ENCODE results near the gene ELOVL7. TPM values are rescaled to one million over a fixed set of nuclear protein-coding genes. Genes with fewer than 3 reads are reported as not detected.

The ELOVL7 gene
- total RNA-seq, 1 experiment from 2014 or later, result 20.0 TPM

DNA sequence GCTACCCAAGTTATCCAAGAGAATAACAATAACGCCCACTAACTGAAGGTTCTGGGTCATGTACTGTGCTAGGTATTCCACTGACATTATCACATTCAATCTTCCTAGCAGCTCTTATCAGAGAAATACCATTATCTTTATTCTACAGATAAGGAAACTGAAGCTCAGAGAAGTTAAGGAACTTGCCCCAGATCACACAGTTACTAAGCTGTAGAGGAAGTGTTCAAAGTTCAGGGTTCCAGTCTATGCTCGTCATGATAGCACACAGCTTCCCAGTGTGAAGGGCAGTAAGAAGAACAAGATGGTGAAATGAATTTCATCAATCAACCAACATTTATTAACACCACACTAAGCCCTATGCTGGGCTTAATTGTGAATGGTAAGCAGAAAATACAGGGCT is 29.6 kb downstream of the ELOVL7 start:
- Histone ChIP-seq H3K9me2 (ENCODE audit: insufficient read depth) (no peaks in the 10 kb centered on the region), H4K20me1 (ENCODE audit: insufficient read depth) (no peaks in the 10 kb centered on the region), H3K4me2 (ENCODE audit: low read length) (no peak overlapping the region), H3K27me3 (ENCODE audit: insufficient read depth, low read length) (no peaks in the 10 kb centered on the region), H3K4me1 (ENCODE audit: control insufficient read depth in 1 of 2, insufficient read depth in 2 of 2, low read length in 2 of 2) (peaks cover 10 to 19% of the 10 kb centered on the region in 2 experiments), H3K79me2 (ENCODE audit: insufficient read depth, low read length) (peaks cover 12% of the 10 kb centered on the region), H3K27ac (ENCODE audit: low read depth, low read length) (no peak overlapping the region), H3K36me3 (ENCODE audit: control insufficient read depth in 1 of 2, insufficient read depth in 2 of 2, low read length in 2 of 2) (no peaks in the 10 kb centered on the region), H3K9me3 (ENCODE audit: control insufficient read depth in 1 of 2, insufficient read depth in 1 of 2, low read depth in 1 of 2, low read length in 2 of 2) (no peaks in the 10 kb centered on the region), H3K4me3 (replicated peaks in 1 of 2; ENCODE audit: low read depth in 1 of 2, low read length in 2 of 2) (no peak overlapping the region), H2AFZ (ENCODE audit: low read depth, low read length, poor library complexity, severe bottlenecking) (no peak overlapping the region), H3K9ac (ENCODE audit: low read length) (no peak overlapping the region)
- DNase-seq (ENCODE audit: low read depth, low spot score), result no peak
- intact Hi-C loops (cut with micrococcal nuclease), result no loop called here
- ChIA-PET CTCF (no interaction called here), POLR2A (interaction anchor here (1.1 kb wide), 1 partner anchor 29 kb away, joined by 3 read pairs; the partner anchor contains the start of gene ELOVL7), RAD21 (ENCODE audit: low non-redundant PET in 1 of 2, low total read pairs in 2 of 2, uncharacterized antibody in 2 of 2, unreplicated experiment in 2 of 2) (no interaction called here)
- no peak for TF ChIP-seq REST (IDR thresholded peaks at IDR 0.05; ENCODE audit: low read depth)
- TF ChIP-seq, protein P1, sequence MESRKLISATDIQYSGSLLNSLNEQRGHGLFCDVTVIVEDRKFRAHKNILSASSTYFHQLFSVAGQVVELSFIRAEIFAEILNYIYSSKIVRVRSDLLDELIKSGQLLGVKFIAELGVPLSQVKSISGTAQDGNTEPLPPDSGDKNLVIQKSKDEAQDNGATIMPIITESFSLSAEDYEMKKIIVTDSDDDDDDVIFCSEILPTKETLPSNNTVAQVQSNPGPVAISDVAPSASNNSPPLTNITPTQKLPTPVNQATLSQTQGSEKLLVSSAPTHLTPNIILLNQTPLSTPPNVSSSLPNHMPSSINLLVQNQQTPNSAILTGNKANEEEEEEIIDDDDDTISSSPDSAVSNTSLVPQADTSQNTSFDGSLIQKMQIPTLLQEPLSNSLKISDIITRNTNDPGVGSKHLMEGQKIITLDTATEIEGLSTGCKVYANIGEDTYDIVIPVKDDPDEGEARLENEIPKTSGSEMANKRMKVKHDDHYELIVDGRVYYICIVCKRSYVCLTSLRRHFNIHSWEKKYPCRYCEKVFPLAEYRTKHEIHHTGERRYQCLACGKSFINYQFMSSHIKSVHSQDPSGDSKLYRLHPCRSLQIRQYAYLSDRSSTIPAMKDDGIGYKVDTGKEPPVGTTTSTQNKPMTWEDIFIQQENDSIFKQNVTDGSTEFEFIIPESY (IDR thresholded peaks at IDR 0.05; ENCODE audit: extremely low read depth, insufficient replicate concordance, low read length), result no peak
- no peak for TF ChIP-seq EZH2phosphoT487 (IDR thresholded peaks at IDR 0.05; ENCODE audit: borderline replicate concordance)
- TF ChIP-seq POLR2AphosphoS5 (IDR thresholded peaks at IDR 0.05; ENCODE audit: low read depth, low read length), result no peak
- no peak for TF ChIP-seq RAD21 (IDR thresholded peaks at IDR 0.05; ENCODE audit: low read depth)
- TF ChIP-seq SIN3A (IDR thresholded peaks at IDR 0.05; ENCODE audit: low read depth), result no peak
- TF ChIP-seq CTCF (IDR thresholded peaks at IDR 0.05 in 2 of 3, conservative IDR thresholded peaks at IDR 0.05 in 1 of 3; ENCODE audit: borderline replicate concordance in 1 of 3, insufficient read depth in 1 of 3, low read depth in 2 of 3, low read length in 2 of 3), result no peak
- no peak for TF ChIP-seq MAX (IDR thresholded peaks at IDR 0.05)
- TF ChIP-seq FOSL1 (IDR thresholded peaks at IDR 0.05; ENCODE audit: low read depth), result no peak
- no peak for TF ChIP-seq ZNF274 (IDR thresholded peaks at IDR 0.05; ENCODE audit: low read depth, low read length)
- no peak for TF ChIP-seq EGR1 (IDR thresholded peaks at IDR 0.05; ENCODE audit: low read depth)
- no peak for TF ChIP-seq YY1 (IDR thresholded peaks at IDR 0.05; ENCODE audit: extremely low read depth, insufficient replicate concordance, low read depth, low read length)
- TF ChIP-seq, protein P2, sequence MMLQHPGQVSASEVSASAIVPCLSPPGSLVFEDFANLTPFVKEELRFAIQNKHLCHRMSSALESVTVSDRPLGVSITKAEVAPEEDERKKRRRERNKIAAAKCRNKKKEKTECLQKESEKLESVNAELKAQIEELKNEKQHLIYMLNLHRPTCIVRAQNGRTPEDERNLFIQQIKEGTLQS (IDR thresholded peaks at IDR 0.05), result no peak
- no peak for TF ChIP-seq JUND (IDR thresholded peaks at IDR 0.05)
- no peak for TF ChIP-seq CBX3 (IDR thresholded peaks at IDR 0.05; ENCODE audit: low read depth)
- TF ChIP-seq POLR2A (IDR thresholded peaks at IDR 0.05; ENCODE audit: borderline replicate concordance, extremely low read depth, insufficient read depth, insufficient read length), result no peak
- TF ChIP-seq ZFX (IDR thresholded peaks at IDR 0.05), result no peak
- TF ChIP-seq EZH2 (IDR thresholded peaks at IDR 0.05), result no peak
- TF ChIP-seq TCF7L2 (IDR thresholded peaks at IDR 0.05; ENCODE audit: borderline replicate concordance, extremely low read depth, insufficient read depth, insufficient read length), result no peak
- no TSS peak for BruUV-seq (replicated peaks)
- ATAC-seq, result no peak
